IMR-90 (cell line): ENCODE data around the gene OTOG.

Experiments used
- BHLHE40 ChIP-seq: fragments of 150-350 bp; IDR thresholded peaks from 2 replicates; pipeline ENCODE4 v1.6.1; 2016; ENCODE audit warnings: mild to moderate bottlenecking, low read depth, low read length
- CEBPB ChIP-seq: IDR thresholded peaks from 2 replicates; pipeline ENCODE4 v1.6.1; 2012; ENCODE audit warnings: low read depth, low read length, improper control_type of control experiment
- FOS ChIP-seq: fragments of 150-350 bp; IDR thresholded peaks from 2 replicates; pipeline ENCODE4 v1.6.1; 2016; ENCODE audit warnings: low read depth, low read length
- MAFK ChIP-seq: IDR thresholded peaks from 2 replicates; pipeline ENCODE4 v1.6.1; 2012; ENCODE audit warnings: low read depth, low read length, improper control_type of control experiment
- MAZ ChIP-seq: IDR thresholded peaks from 2 replicates; pipeline ENCODE4 v1.6.1; 2012; ENCODE audit warnings: low read depth, mild to moderate bottlenecking, low read length, improper control_type of control experiment, moderate library complexity, borderline replicate concordance
- MXI1 ChIP-seq: IDR thresholded peaks from 2 replicates; pipeline ENCODE4 v1.6.1; 2012; ENCODE audit warnings: low read depth, mild to moderate bottlenecking, low read length, moderate library complexity, borderline replicate concordance
- POLR2A ChIP-seq: IDR thresholded peaks from 2 replicates; pipeline ENCODE4 v1.6.1; 2012; ENCODE audit warnings: mild to moderate bottlenecking, low read depth, low read length
- RAD21 ChIP-seq: IDR thresholded peaks from 2 replicates; pipeline ENCODE4 v1.6.1; 2012; ENCODE audit warnings: low read length, improper control_type of control experiment
- RCOR1 ChIP-seq: IDR thresholded peaks from 2 replicates; pipeline ENCODE4 v1.6.1; 2012; ENCODE audit warnings: mild to moderate bottlenecking, low read length, improper control_type of control experiment; ENCODE audit not compliant: insufficient replicate concordance
- RFX5 ChIP-seq: IDR thresholded peaks from 2 replicates; pipeline ENCODE4 v1.8.0; 2012; ENCODE audit warnings: low read depth, mild to moderate bottlenecking, low read length, moderate library complexity
- TF ChIP-seq, protein P1 (sequence below): conservative IDR thresholded peaks from 2 replicates; pipeline ENCODE4 v1.5.1; 2012; ENCODE audit warnings: mild to moderate bottlenecking, low read depth, low read length, improper control_type of control experiment
- TF ChIP-seq, protein P2 (sequence below): fragments of 150-350 bp; IDR thresholded peaks from 2 replicates; pipeline ENCODE4 v1.6.1; 2017; ENCODE audit warnings: mild to moderate bottlenecking, antibody characterized with exemption, low read length, low read depth
- TF ChIP-seq, protein P3 (sequence below): fragments of 150-350 bp; IDR thresholded peaks from 2 replicates; pipeline ENCODE4 v1.6.1; 2016; ENCODE audit warnings: low read depth, mild to moderate bottlenecking, low read length, moderate library complexity, borderline replicate concordance

DNA sequence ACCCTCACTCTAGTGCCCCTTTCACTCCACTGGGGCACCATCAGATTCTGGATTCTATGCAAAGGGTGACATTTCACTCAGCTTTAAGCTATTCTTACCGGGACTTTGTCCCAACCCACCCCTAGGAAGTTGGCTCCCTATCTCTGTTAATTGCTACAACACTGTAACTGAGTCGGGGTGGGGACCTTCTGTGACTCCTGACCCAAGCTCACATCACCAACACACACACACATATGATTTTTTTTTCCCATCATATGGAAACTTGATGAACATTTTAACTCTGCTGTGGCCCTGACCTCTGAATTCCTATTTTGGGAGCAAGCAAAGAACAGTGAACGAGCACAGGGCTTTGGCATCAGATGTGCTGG is 19.4 kb upstream of the OTOG start:
- TF ChIP-seq, protein P1, sequence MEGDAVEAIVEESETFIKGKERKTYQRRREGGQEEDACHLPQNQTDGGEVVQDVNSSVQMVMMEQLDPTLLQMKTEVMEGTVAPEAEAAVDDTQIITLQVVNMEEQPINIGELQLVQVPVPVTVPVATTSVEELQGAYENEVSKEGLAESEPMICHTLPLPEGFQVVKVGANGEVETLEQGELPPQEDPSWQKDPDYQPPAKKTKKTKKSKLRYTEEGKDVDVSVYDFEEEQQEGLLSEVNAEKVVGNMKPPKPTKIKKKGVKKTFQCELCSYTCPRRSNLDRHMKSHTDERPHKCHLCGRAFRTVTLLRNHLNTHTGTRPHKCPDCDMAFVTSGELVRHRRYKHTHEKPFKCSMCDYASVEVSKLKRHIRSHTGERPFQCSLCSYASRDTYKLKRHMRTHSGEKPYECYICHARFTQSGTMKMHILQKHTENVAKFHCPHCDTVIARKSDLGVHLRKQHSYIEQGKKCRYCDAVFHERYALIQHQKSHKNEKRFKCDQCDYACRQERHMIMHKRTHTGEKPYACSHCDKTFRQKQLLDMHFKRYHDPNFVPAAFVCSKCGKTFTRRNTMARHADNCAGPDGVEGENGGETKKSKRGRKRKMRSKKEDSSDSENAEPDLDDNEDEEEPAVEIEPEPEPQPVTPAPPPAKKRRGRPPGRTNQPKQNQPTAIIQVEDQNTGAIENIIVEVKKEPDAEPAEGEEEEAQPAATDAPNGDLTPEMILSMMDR, result no peak
- TF ChIP-seq POLR2A, result no peak
- no peak for TF ChIP-seq BHLHE40
- no peak for TF ChIP-seq MAFK
- TF ChIP-seq, protein P2, sequence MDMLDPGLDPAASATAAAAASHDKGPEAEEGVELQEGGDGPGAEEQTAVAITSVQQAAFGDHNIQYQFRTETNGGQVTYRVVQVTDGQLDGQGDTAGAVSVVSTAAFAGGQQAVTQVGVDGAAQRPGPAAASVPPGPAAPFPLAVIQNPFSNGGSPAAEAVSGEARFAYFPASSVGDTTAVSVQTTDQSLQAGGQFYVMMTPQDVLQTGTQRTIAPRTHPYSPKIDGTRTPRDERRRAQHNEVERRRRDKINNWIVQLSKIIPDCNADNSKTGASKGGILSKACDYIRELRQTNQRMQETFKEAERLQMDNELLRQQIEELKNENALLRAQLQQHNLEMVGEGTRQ, result no peak
- TF ChIP-seq, protein P3, sequence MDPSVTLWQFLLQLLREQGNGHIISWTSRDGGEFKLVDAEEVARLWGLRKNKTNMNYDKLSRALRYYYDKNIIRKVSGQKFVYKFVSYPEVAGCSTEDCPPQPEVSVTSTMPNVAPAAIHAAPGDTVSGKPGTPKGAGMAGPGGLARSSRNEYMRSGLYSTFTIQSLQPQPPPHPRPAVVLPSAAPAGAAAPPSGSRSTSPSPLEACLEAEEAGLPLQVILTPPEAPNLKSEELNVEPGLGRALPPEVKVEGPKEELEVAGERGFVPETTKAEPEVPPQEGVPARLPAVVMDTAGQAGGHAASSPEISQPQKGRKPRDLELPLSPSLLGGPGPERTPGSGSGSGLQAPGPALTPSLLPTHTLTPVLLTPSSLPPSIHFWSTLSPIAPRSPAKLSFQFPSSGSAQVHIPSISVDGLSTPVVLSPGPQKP, result no peak
- no peak for TF ChIP-seq RAD21
- no peak for TF ChIP-seq MXI1
- no peak for TF ChIP-seq MAZ
- no peak for TF ChIP-seq RFX5
- TF ChIP-seq FOS, result no peak
- no peak for TF ChIP-seq CEBPB
- no peak for TF ChIP-seq RCOR1
